K562 (cell line): Measurements from ENCODE around the gene PDE3A. TPM values are rescaled to one million over a fixed set of nuclear protein-coding genes. Genes with fewer than 3 reads are reported as not detected.

Experiments used
- ATAC-seq: fragments of 200-7000 bp; cut with Tn5 transposase; 3 replicates; pipeline ENCODE4 v1.9.1; 2020; ENCODE audit warnings: moderate library complexity
- BruUV-seq: library from RNA; stranded (reverse); fragments of 400-500 nt; replicated peaks from 2 replicates; lab custom pipeline; 2021; lab: Mats Ljungman, UMichigan
- CTCF ChIA-PET: fragments of 300-600 bp; formaldehyde crosslinking; extraction: SDS; loops from one replicate; lab custom pipeline; 2021; ENCODE audit warnings: low intra/inter-chr PET ratio; lab: Yijun Ruan, JAX
- POLR2A ChIA-PET: fragments of 300-600, 350-650 bp; sonication (Branson Sonifier 250); formaldehyde crosslinking; extraction: SDS; loops from one replicate; lab custom pipeline; 2021; ENCODE audit warnings: antibody characterized with exemption, inconsistent platforms; lab: Yijun Ruan, JAX
- DNase-seq, 4 experiments: peaks; one replicate each; pipeline versions ENCODE4 v3.0.0 to v3.0.0-alpha.2; 2011 to 2018; ENCODE audit warnings: low spot score in 3 of 4, mixed read lengths in 3 of 4; ENCODE audit errors: extremely low read depth in 1 of 4
- FAIRE-seq: peaks from 2 replicates; lab custom pipeline; 2011; peaks lifted over from hg19 to GRCh38; lab: Jason Lieb, UNC
- H2AFZ ChIP-seq: 2 replicates; pipeline ENCODE4 v1.6.0; 2011; ENCODE audit warnings: low read depth, low read length, control low read depth, inconsistent platforms
- H3K27ac ChIP-seq: fragments of 200-600 bp; 3 replicates; pipeline ENCODE4 v1.8.0; 2011; ENCODE audit warnings: low read depth, mild to moderate bottlenecking, control low read depth, inconsistent platforms, low read length, moderate library complexity, mixed read lengths; ENCODE audit errors: extremely low read depth
- H3K27me3 ChIP-seq, 2 experiments: fragments of 300-600 bp in 1 of 2; 2 replicates in 1 of 2; 3 replicates in 1 of 2; pipeline versions ENCODE4 v1.6.0 to v1.8.0; 2011; ENCODE audit warnings: inconsistent platforms in 2 of 2, low read length in 2 of 2, mild to moderate bottlenecking in 1 of 2, mixed read lengths in 1 of 2, moderate library complexity in 1 of 2; ENCODE audit not compliant: control insufficient read depth in 2 of 2, insufficient read depth in 2 of 2
- H3K36me3 ChIP-seq: fragments of 300-600 bp; 3 replicates; pipeline ENCODE4 v1.8.0; 2011; ENCODE audit warnings: mild to moderate bottlenecking, low read length, inconsistent platforms; ENCODE audit not compliant: control insufficient read depth, insufficient read depth
- H3K4me1 ChIP-seq, 2 experiments: fragments of 200-600 bp in 1 of 2; replicated peaks in 1 of 2; 2 replicates in 1 of 2; 3 replicates in 1 of 2; pipeline versions ENCODE4 v1.5.1 to v1.8.0; 2011; ENCODE audit warnings: inconsistent platforms in 2 of 2, low read length in 2 of 2, mild to moderate bottlenecking in 1 of 2, mixed read lengths in 1 of 2, moderate library complexity in 1 of 2; ENCODE audit not compliant: control insufficient read depth in 2 of 2, insufficient read depth in 2 of 2
- H3K4me2 ChIP-seq: 2 replicates; pipeline ENCODE4 v1.6.1; 2011; ENCODE audit warnings: low read length, control low read depth, inconsistent platforms, mixed read lengths; ENCODE audit not compliant: insufficient read depth
- H3K4me3 ChIP-seq: fragments of 200-600 bp; sonication (generic), shearing (Covaris generic); 2 replicates; pipeline ENCODE4 v1.5.1; 2016; ENCODE audit warnings: control low read depth, inconsistent platforms
- H3K79me2 ChIP-seq: fragments of 200-600 bp; 3 replicates; pipeline ENCODE4 v1.8.0; 2011; ENCODE audit warnings: low read length, inconsistent platforms; ENCODE audit not compliant: control insufficient read depth, insufficient read depth
- H3K9ac ChIP-seq, 2 experiments: 2 replicates each; pipeline versions ENCODE4 v1.6.0 to v1.6.1; 2011; ENCODE audit warnings: low read depth in 2 of 2, low read length in 2 of 2, control low read depth in 1 of 2, inconsistent platforms in 1 of 2, mild to moderate bottlenecking in 1 of 2, mixed read lengths in 1 of 2; ENCODE audit not compliant: insufficient read depth in 1 of 2
- H3K9me1 ChIP-seq: one replicate; pipeline ENCODE4 v1.6.0; 2011; ENCODE audit warnings: inconsistent platforms, mild to moderate bottlenecking, low read length, moderate library complexity; ENCODE audit not compliant: control insufficient read depth, insufficient read depth
- H3K9me3 ChIP-seq: replicated peaks from 2 replicates; pipeline ENCODE4 v1.5.1; 2011; ENCODE audit warnings: low read depth, low read length, inconsistent platforms; ENCODE audit not compliant: control insufficient read depth, insufficient read depth
- H4K20me1 ChIP-seq: replicated peaks from 2 replicates; pipeline ENCODE4 v1.6.1; 2011; ENCODE audit warnings: low read length, inconsistent platforms, mixed read lengths; ENCODE audit not compliant: control insufficient read depth, insufficient read depth
- DACH1 ChIP-seq: fragments of 450-650 bp; IDR thresholded peaks from 2 replicates; pipeline ENCODE4 v1.6.1; 2018; ENCODE audit not compliant: partially characterized antibody
- DPF2 ChIP-seq: fragments of 450-650 bp; IDR thresholded peaks from 2 replicates; pipeline ENCODE4 v1.6.1; 2016
- GABPB1 ChIP-seq: sonication (generic); formaldehyde crosslinking; IDR thresholded peaks from 2 replicates; pipeline ENCODE4 v1.8.0; 2022; ENCODE audit warnings: mild to moderate bottlenecking, missing genetic modification reagents
- RREB1 ChIP-seq: fragments of 250-450 bp; sonication (Bioruptor Pico); IDR thresholded peaks from 2 replicates; pipeline ENCODE4 v1.4.0; 2020
- SP1 ChIP-seq: sonication (generic); formaldehyde crosslinking; IDR thresholded peaks from 2 replicates; pipeline ENCODE4 v1.8.1; 2022; ENCODE audit warnings: mild to moderate bottlenecking, missing genetic modification reagents
- TCF7L2 ChIP-seq: fragments of 150-350 bp; IDR thresholded peaks from 2 replicates; pipeline ENCODE4 v1.6.1; 2016; ENCODE audit warnings: low read depth, mild to moderate bottlenecking, low read length, moderate library complexity
- ZBTB11 ChIP-seq, 3 experiments: fragments of 200-800 bp in 1 of 3; fragments of 250-450 bp in 1 of 3; fragments of 450-650 bp in 1 of 3; sonication (Bioruptor Pico) in 1 of 3; sonication (Bioruptor generic) in 1 of 3; formaldehyde crosslinking in 1 of 3; IDR thresholded peaks; 2 replicates each; pipeline versions ENCODE4 v1.6.1 to v1.8.0; 2016 to 2022; ENCODE audit warnings: mild to moderate bottlenecking in 2 of 3, missing genetic modification characterization in 2 of 3, missing compliant biosample characterization in 1 of 3, moderate library complexity in 1 of 3
- ZKSCAN3 ChIP-seq: fragments of 250-450 bp; sonication (Bioruptor Pico); IDR thresholded peaks from 2 replicates; pipeline ENCODE4 v1.4.0; 2020
- ZNF507 ChIP-seq: conservative IDR thresholded peaks from 2 replicates; pipeline ENCODE4 v1.6.1; 2017; ENCODE audit warnings: missing genetic modification characterization, missing compliant biosample characterization
- ZNF639 ChIP-seq, 2 experiments: fragments of 200-800 bp in 1 of 2; sonication (Bioruptor generic) in 1 of 2; sonication (generic) in 1 of 2; formaldehyde crosslinking in 1 of 2; IDR thresholded peaks in 1 of 2; conservative IDR thresholded peaks in 1 of 2; 2 replicates each; pipeline versions ENCODE4 v1.5.0 to v1.6.1; 2016 to 2020; ENCODE audit warnings: missing compliant biosample characterization in 1 of 2, missing genetic modification characterization in 1 of 2, missing genetic modification reagents in 1 of 2
- WGBS: fragments of 100-300 bp; shearing (Covaris generic); methylation state at CpG from one replicate; pipeline ENCODE4 v1.1.6; 2016; ENCODE audit warnings: low coverage, mixed read lengths; ENCODE audit not compliant: insufficient coverage; ENCODE audit errors: missing lambda C conversion rate; 5-methylcytosine and 5-hydroxymethylcytosine counted together
- in situ Hi-C: fragments of 300-500 bp; cut with MboI; formaldehyde crosslinking; loops from 4 replicates; pipeline ENCODE4 v1.15.0; 2018; ENCODE audit warnings: inconsistent platforms, mixed read lengths
- intact Hi-C: fragments of 100-400 bp; cut with micrococcal nuclease; formaldehyde crosslinking; loops from 2 replicates; pipeline ENCODE4 v1.14.2; 2022
- polyA plus RNA-seq, 8 experiments: library from polyadenylated mRNA; depleted of rRNA in 4 of 8; stranded (reverse) in 5 of 8; unstranded in 3 of 8; fragments of >200 nt; fragmentation: Nextera tagmentation in 2 of 8; fragmentation: Illumina TruSeq in 1 of 8; extraction: Ambion mirVana in 2 of 8; extraction: Trizol in 1 of 8; gene quantifications; 2 replicates each; pipeline versions ENCODE4 v1.2.1 to v1.2.3, GENCODE V29; 2011 to 2014; ENCODE audit warnings: inconsistent platforms in 1 of 8, missing spikeins in 1 of 8
- total RNA-seq, 7 experiments: library from RNA; depleted of rRNA in 6 of 7; stranded (reverse); fragments of >200 nt in 6 of 7; fragmentation: Illumina TruSeq in 2 of 7; extraction: Trizol in 2 of 7; gene quantifications; 2 replicates each; pipeline versions ENCODE4 v1.2.1 to v1.2.3, GENCODE V29; 2011 to 2021; ENCODE audit warnings: low replicate concordance in 1 of 7

The PDE3A gene
- total and polyA plus RNA-seq, 9 of the 15 experiments (the other 6 are each of a cell fraction or from before 2014, with no cell fraction given): 0.02 TPM; not detected in 8

- TF ChIP-seq ZBTB11 (CRISPR knock-in tag; IDR thresholded peaks at IDR 0.05): no peak
- TF ChIP-seq GABPB1: no peak
- no peak for TF ChIP-seq ZKSCAN3 (CRISPR knock-in tag)
- TF ChIP-seq DPF2: no peak
- TF ChIP-seq TCF7L2: no peak
Measured at GRCh38 chr12:20450591-20451180, 82.3 kb downstream of the PDE3A start (continued).

- no peaks in the 10 kb centered on the region for H4K20me1 ChIP-seq
- H3K4me1 ChIP-seq: no peaks in the 10 kb centered on the region
- H3K4me3 ChIP-seq: no peak overlapping the region
- intact Hi-C loops (no loop called here), in situ Hi-C loops (no loop called here)
- no peak overlapping the region for H3K27ac ChIP-seq
- POLR2A ChIA-PET: no interaction called here
- WGBS: 2% methylated on average over 3 of the region's 3 CpGs
- DNase-seq (no peak), ATAC-seq (no peak), FAIRE-seq (no peak)
- H3K27me3 ChIP-seq: no peaks in the 10 kb centered on the region
- BruUV-seq: no TSS peak
- no peaks in the 10 kb centered on the region for H3K9me1 ChIP-seq
- CTCF ChIA-PET: no interaction called here
- H3K9me3 ChIP-seq: no peaks in the 10 kb centered on the region
- no peak overlapping the region for H2AFZ ChIP-seq
- no peaks in the 10 kb centered on the region for H3K79me2 ChIP-seq
- no peaks in the 10 kb centered on the region for H3K36me3 ChIP-seq
- H3K4me2 ChIP-seq: no peak overlapping the region
- no peak overlapping the region for H3K9ac ChIP-seq
- TF ChIP-seq ZNF507 (no peak), DACH1 (no peak), RREB1 (CRISPR knock-in tag) (no peak), SP1 (no peak), ZNF639 (CRISPR knock-in tag; conservative IDR thresholded peaks at IDR 0.05 in 1 of 2, IDR thresholded peaks at IDR 0.05 in 1 of 2) (no peak)
Measured at GRCh38 chr12:20451761-20452160, 83.4 kb downstream of the PDE3A start.
